Karpas-422 (cell line): Measurements from ENCODE around the gene SNX5. TPM values are rescaled to one million over a fixed set of nuclear protein-coding genes. Genes with fewer than 3 reads are reported as not detected.

Experiments
- DNase-seq: peaks from one replicate; pipeline ENCODE4 v3.0.0-alpha.2; 2015
- H2AFZ ChIP-seq: fragments of 200-600 bp; sonication (generic); 2 replicates; pipeline ENCODE4 v1.6.1; 2014; ENCODE audit warnings: antibody characterized with exemption, low read length, mixed read lengths
- H3K27ac ChIP-seq: fragments of 200-600 bp; sonication (generic); 2 replicates; pipeline ENCODE4 v1.5.1; 2014; ENCODE audit warnings: mild to moderate bottlenecking, low read length, moderate library complexity
- H3K27me3 ChIP-seq: fragments of 200-600 bp; sonication (generic); 2 replicates; pipeline ENCODE4 v1.6.1; 2014; ENCODE audit warnings: low read length, mixed read lengths
- H3K36me3 ChIP-seq: fragments of 200-600 bp; sonication (generic); 2 replicates; pipeline ENCODE4 v1.6.1; 2014; ENCODE audit warnings: low read length, mixed read lengths; ENCODE audit not compliant: insufficient read depth
- H3K4me1 ChIP-seq: fragments of 200-600 bp; sonication (generic); 2 replicates; pipeline ENCODE4 v1.6.1; 2014; ENCODE audit warnings: mild to moderate bottlenecking, low read length, mixed read lengths
- H3K4me2 ChIP-seq: fragments of 200-600 bp; sonication (generic); 2 replicates; pipeline ENCODE4 v1.6.1; 2014; ENCODE audit warnings: low read length, low read depth, mild to moderate bottlenecking; ENCODE audit not compliant: poor library complexity, severe bottlenecking
- H3K4me3 ChIP-seq: fragments of 200-600 bp; sonication (generic); 2 replicates; pipeline ENCODE4 v1.5.1; 2014; ENCODE audit warnings: mild to moderate bottlenecking, antibody characterized with exemption, low read length, mixed read lengths
- H3K79me2 ChIP-seq: fragments of 200-600 bp; sonication (generic); 2 replicates; pipeline ENCODE4 v1.6.1; 2014; ENCODE audit warnings: mild to moderate bottlenecking, low read length, mixed read lengths
- H3K9ac ChIP-seq: fragments of 200-600 bp; sonication (generic); 2 replicates; pipeline ENCODE4 v1.6.0; 2014; ENCODE audit warnings: low read length
- H3K9me2 ChIP-seq: fragments of 200-600 bp; sonication (generic), shearing (Covaris generic); replicated peaks from 2 replicates; pipeline ENCODE4 v1.6.0; 2014; ENCODE audit warnings: mild to moderate bottlenecking, low read length, moderate library complexity; ENCODE audit not compliant: insufficient read depth
- H3K9me3 ChIP-seq: fragments of 300-700, 200-600 bp; sonication (generic); 2 replicates; pipeline ENCODE4 v1.6.1; 2014; ENCODE audit warnings: low read length, mixed read lengths
- H4K20me1 ChIP-seq: fragments of 200-600 bp; sonication (generic); 2 replicates; pipeline ENCODE4 v1.6.1; 2014; ENCODE audit warnings: mild to moderate bottlenecking, antibody characterized with exemption, low read length, low read depth; ENCODE audit not compliant: insufficient read depth
- total RNA-seq: library from RNA; depleted of rRNA; stranded (reverse); fragments of >200 nt; shearing (Covaris generic); gene quantifications from 2 replicates; pipeline ENCODE4 v1.2.3, GENCODE V29; 2014; ENCODE audit warnings: low replicate concordance

Gene SNX5
- total RNA-seq, 1 experiment from 2014 or later = 298 TPM

GRCh38 chr20:18007534-18008292 lies 39.1 kb upstream of the SNX5 start:
- Histone ChIP-seq H2AFZ (no peak overlapping the region), H3K9me3 (no peaks in the 10 kb centered on the region), H4K20me1 (no peaks in the 10 kb centered on the region), H3K4me2 (no peak overlapping the region), H3K27me3 (no peaks in the 10 kb centered on the region), H3K36me3 (no peaks in the 10 kb centered on the region), H3K4me1 (no peaks in the 10 kb centered on the region), H3K27ac (no peak overlapping the region), H3K4me3 (no peak overlapping the region), H3K9ac (no peak overlapping the region), H3K9me2 (no peaks in the 10 kb centered on the region), H3K79me2 (no peaks in the 10 kb centered on the region)
- no peak for DNase-seq

- Histone ChIP-seq H3K79me2 (no peaks in the 10 kb centered on the region), H3K4me2 (no peak overlapping the region), H2AFZ (no peak overlapping the region), H3K27me3 (no peaks in the 10 kb centered on the region), H3K36me3 (no peaks in the 10 kb centered on the region), H3K4me1 (no peaks in the 10 kb centered on the region), H3K4me3 (no peak overlapping the region), H3K9me2 (no peaks in the 10 kb centered on the region), H3K9ac (no peak overlapping the region), H3K27ac (no peak overlapping the region), H4K20me1 (no peaks in the 10 kb centered on the region), H3K9me3 (no peaks in the 10 kb centered on the region)
- DNase-seq = no peak
Observed at GRCh38 chr20:18006684-18007083, 38.1 kb upstream of the SNX5 start.

- no peak for DNase-seq
- H3K9me3 ChIP-seq = no peaks in the 10 kb centered on the region
- no peaks in the 10 kb centered on the region for H3K79me2 ChIP-seq
- H3K9me2 ChIP-seq = no peaks in the 10 kb centered on the region
- H3K27ac ChIP-seq = no peak overlapping the region
- H3K4me1 ChIP-seq = no peaks in the 10 kb centered on the region
- H3K27me3 ChIP-seq = no peaks in the 10 kb centered on the region
- no peak overlapping the region for H2AFZ ChIP-seq
- H3K4me2 ChIP-seq = no peak overlapping the region
- H3K4me3 ChIP-seq = no peak overlapping the region
- no peaks in the 10 kb centered on the region for H4K20me1 ChIP-seq
- no peaks in the 10 kb centered on the region for H3K36me3 ChIP-seq
- no peak overlapping the region for H3K9ac ChIP-seq
Observed at GRCh38 chr20:18005990-18006364, 37.4 kb upstream of the SNX5 start.

- no peak overlapping the region for H3K9ac ChIP-seq
Observed at GRCh38 chr20:18005170-18005989, 36.8 kb upstream of the SNX5 start.

GRCh38 chr20:18004384-18005031 lies 35.9 kb upstream of the SNX5 start:
- Histone ChIP-seq H4K20me1 (no peaks in the 10 kb centered on the region), H3K79me2 (no peaks in the 10 kb centered on the region), H3K36me3 (no peaks in the 10 kb centered on the region), H3K27me3 (no peaks in the 10 kb centered on the region), H3K4me2 (no peak overlapping the region), H3K4me3 (no peak overlapping the region), H3K9me2 (no peaks in the 10 kb centered on the region), H3K9ac (no peak overlapping the region), H3K9me3 (no peaks in the 10 kb centered on the region), H3K27ac (no peak overlapping the region), H3K4me1 (no peaks in the 10 kb centered on the region), H2AFZ (no peak overlapping the region)
- peak; percentile 11 for DNase-seq

More at GRCh38 chr20:18005170-18005989, 36.8 kb upstream of the SNX5 start:
- no peak overlapping the region for H3K4me3 ChIP-seq
- DNase-seq = no peak
- H3K4me1 ChIP-seq = no peaks in the 10 kb centered on the region
- H3K9me3 ChIP-seq = no peaks in the 10 kb centered on the region
- no peaks in the 10 kb centered on the region for H3K9me2 ChIP-seq
- H4K20me1 ChIP-seq = no peaks in the 10 kb centered on the region
- no peaks in the 10 kb centered on the region for H3K36me3 ChIP-seq
- no peaks in the 10 kb centered on the region for H3K79me2 ChIP-seq
- H2AFZ ChIP-seq = no peak overlapping the region
- no peak overlapping the region for H3K4me2 ChIP-seq
- H3K27ac ChIP-seq = no peak overlapping the region
- H3K27me3 ChIP-seq = no peaks in the 10 kb centered on the region

GRCh38 chr20:18003897-18004296 lies 35.3 kb upstream of the SNX5 start:
- Histone ChIP-seq H3K4me1 (no peaks in the 10 kb centered on the region), H3K9me3 (no peaks in the 10 kb centered on the region), H3K27ac (no peak overlapping the region), H3K9ac (no peak overlapping the region), H3K79me2 (no peaks in the 10 kb centered on the region), H3K36me3 (no peaks in the 10 kb centered on the region), H4K20me1 (no peaks in the 10 kb centered on the region), H3K27me3 (no peaks in the 10 kb centered on the region), H2AFZ (no peak overlapping the region), H3K9me2 (no peaks in the 10 kb centered on the region), H3K4me3 (no peak overlapping the region), H3K4me2 (no peak overlapping the region)
- peak; percentile 5 for DNase-seq

GRCh38 chr20:18001131-18001921 lies 32.7 kb upstream of the SNX5 start:
- no peak overlapping the region for H2AFZ ChIP-seq
- DNase-seq = no peak
- no peaks in the 10 kb centered on the region for H3K9me3 ChIP-seq
- no peaks in the 10 kb centered on the region for H4K20me1 ChIP-seq
- H3K9ac ChIP-seq = no peak overlapping the region
- H3K27ac ChIP-seq = no peak overlapping the region
- no peaks in the 10 kb centered on the region for H3K79me2 ChIP-seq
- no peak overlapping the region for H3K4me2 ChIP-seq
- peaks cover 2% of the 10 kb centered on the region for H3K4me1 ChIP-seq
- H3K27me3 ChIP-seq = no peaks in the 10 kb centered on the region; the same call in 1 of the 2 replicates
- H3K36me3 ChIP-seq = no peaks in the 10 kb centered on the region
- H3K9me2 ChIP-seq = no peaks in the 10 kb centered on the region
- H3K4me3 ChIP-seq = no peak overlapping the region
